Esophagus squamous epithelium (tissue), 4 donors: ENCODE measurements around the gene ZNF555.

Experiments used
- POLR2A ChIP-seq, 4 donors: fragments of 450-650 bp; IDR thresholded peaks; one replicate each; pipeline ENCODE4 v1.6.1; 2017; ENCODE audit warnings: antibody characterized with exemption in 4 of 4, mild to moderate bottlenecking in 4 of 4, moderate library complexity in 3 of 4
- TF ChIP-seq, protein P1 (sequence below), 6 experiments: fragments of 450-650 bp in 4 of 6; fragments of 200-600 bp in 2 of 6; sonication (generic) in 2 of 6; IDR thresholded peaks; one replicate each; pipeline ENCODE4 v1.5.1; 2016 to 2019; ENCODE audit warnings: antibody characterized with exemption in 6 of 6, mild to moderate bottlenecking in 4 of 6, moderate library complexity in 4 of 6

DNA sequence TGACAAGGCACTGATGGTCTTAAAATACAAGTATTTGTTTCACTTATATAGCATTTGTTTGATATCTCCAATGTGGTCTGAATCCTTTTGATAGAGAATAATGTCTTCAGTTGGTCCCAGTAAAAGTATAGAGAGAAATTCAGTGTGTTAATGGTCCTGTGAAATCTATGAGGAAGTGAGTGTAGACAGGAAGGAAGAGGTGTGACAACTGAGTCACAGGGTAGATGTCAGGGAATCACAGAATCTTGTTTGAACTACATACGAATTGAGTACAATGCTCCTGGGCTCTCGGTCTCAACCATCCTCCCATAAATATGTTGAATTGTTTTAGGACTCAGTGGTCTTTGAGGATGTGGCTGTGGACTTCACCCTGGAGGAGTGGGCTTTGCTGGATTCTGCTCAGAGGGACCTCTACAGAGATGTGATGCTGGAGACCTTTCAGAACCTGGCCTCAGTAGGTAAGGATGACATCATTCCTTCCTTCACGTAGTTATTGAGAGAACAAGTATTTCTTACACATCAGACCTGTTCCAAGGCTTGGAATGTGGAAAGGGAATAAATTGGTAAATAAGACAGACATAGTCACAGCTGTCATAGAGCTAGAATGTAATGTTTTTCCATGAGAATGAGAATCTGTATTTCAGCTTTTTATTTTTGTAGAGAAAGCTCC lies 9.1 kb downstream of the ZNF555 start:
- TF ChIP-seq, protein P1, sequence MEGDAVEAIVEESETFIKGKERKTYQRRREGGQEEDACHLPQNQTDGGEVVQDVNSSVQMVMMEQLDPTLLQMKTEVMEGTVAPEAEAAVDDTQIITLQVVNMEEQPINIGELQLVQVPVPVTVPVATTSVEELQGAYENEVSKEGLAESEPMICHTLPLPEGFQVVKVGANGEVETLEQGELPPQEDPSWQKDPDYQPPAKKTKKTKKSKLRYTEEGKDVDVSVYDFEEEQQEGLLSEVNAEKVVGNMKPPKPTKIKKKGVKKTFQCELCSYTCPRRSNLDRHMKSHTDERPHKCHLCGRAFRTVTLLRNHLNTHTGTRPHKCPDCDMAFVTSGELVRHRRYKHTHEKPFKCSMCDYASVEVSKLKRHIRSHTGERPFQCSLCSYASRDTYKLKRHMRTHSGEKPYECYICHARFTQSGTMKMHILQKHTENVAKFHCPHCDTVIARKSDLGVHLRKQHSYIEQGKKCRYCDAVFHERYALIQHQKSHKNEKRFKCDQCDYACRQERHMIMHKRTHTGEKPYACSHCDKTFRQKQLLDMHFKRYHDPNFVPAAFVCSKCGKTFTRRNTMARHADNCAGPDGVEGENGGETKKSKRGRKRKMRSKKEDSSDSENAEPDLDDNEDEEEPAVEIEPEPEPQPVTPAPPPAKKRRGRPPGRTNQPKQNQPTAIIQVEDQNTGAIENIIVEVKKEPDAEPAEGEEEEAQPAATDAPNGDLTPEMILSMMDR (IDR thresholded peaks at IDR 0.05), result no peak
- TF ChIP-seq POLR2A (IDR thresholded peaks at IDR 0.05), result no peak
